Fibroblast of pulmonary artery (primary cell): Measurements from ENCODE around the gene GALNT18.
"Not testable (repeated sequence)": the region's sequence is repeated elsewhere in the genome, so short reads cannot be mapped to it uniquely, and the experiment has no call there.

ENCODE experiments used
- DNase-seq: peaks from one replicate; pipeline ENCODE4 v3.0.0-alpha.2; 2010; ENCODE audit warnings: low read depth
- H3K4me3 ChIP-seq: replicated peaks from 2 replicates; pipeline ENCODE4 v1.5.1; 2011; ENCODE audit warnings: low read depth, mild to moderate bottlenecking, control low read depth, low read length, moderate library complexity
- CTCF ChIP-seq: IDR thresholded peaks from 2 replicates; pipeline ENCODE4 v1.5.1; 2011; ENCODE audit warnings: mild to moderate bottlenecking, control low read depth, low read length, inconsistent platforms; ENCODE audit errors: missing control alignments

Gene GALNT18

GRCh38 chr11:11451501-11452005 is 170.3 kb downstream of the GALNT18 start:
- TF ChIP-seq CTCF = no peak
- no peak for DNase-seq
- H3K4me3 ChIP-seq = no peak overlapping the region

- peak; percentile 24 for DNase-seq
- TF ChIP-seq CTCF = no peak
- H3K4me3 ChIP-seq = no peak overlapping the region
These were observed 171.0 kb downstream of the GALNT18 start for GRCh38 chr11:11450744-11451362.

GRCh38 chr11:11449327-11449726 is 172.5 kb downstream of the GALNT18 start:
- no peak for DNase-seq

GRCh38 chr11:11448626-11449025 is 173.2 kb downstream of the GALNT18 start:
- TF ChIP-seq CTCF = no peak
- H3K4me3 ChIP-seq = no peak overlapping the region
- no peak for DNase-seq

More at GRCh38 chr11:11449327-11449726, 172.5 kb downstream of the GALNT18 start:
- H3K4me3 ChIP-seq = no peak overlapping the region
- no peak for TF ChIP-seq CTCF

- H3K4me3 ChIP-seq, DNase-seq: not testable (repeated sequence)
These were observed 174.2 kb downstream of the GALNT18 start for GRCh38 chr11:11447601-11448000.

GRCh38 chr11:11446967-11447366 is 174.8 kb downstream of the GALNT18 start:
- no peak for DNase-seq
- H3K4me3 ChIP-seq = no peak overlapping the region
- TF ChIP-seq CTCF = no peak

- H3K4me3 ChIP-seq = no peak overlapping the region
- DNase-seq = no peak
- TF ChIP-seq CTCF = no peak
These were observed 175.2 kb downstream of the GALNT18 start for GRCh38 chr11:11446564-11446963.
